Heart right ventricle (tissue), 16 donors: ENCODE data around the gene SIDT2. TPM values are rescaled to one million over a fixed set of nuclear protein-coding genes. Genes with fewer than 3 reads are reported as not detected.

Experiments
- ATAC-seq, 8 donors: fragments of 200-7000 bp; cut with Tn5 transposase; one replicate each; pipeline ENCODE4 v1.9.1; 2020; ENCODE audit warnings: mild to moderate bottlenecking in 8 of 8, moderate library complexity in 8 of 8, moderate number of reproducible peaks in 1 of 8
- DNase-seq, 2 donors: peaks; one replicate each; pipeline ENCODE4 v3.0.0-alpha.2; 2020
- H3K27ac ChIP-seq, 10 donors: fragments of 200-600 bp; sonication (generic) in 2 of 10; one replicate each; pipeline versions ENCODE4 v1.5.0 to v1.8.0; 2020 to 2022; ENCODE audit warnings: mild to moderate bottlenecking in 3 of 10
- H3K27me3 ChIP-seq, 7 donors: fragments of 200-600 bp; one replicate each; pipeline ENCODE4 v1.8.0; 2021 to 2022; ENCODE audit warnings: mild to moderate bottlenecking in 2 of 7
- H3K36me3 ChIP-seq, 9 donors: fragments of 200-600 bp; sonication (generic) in 1 of 9; one replicate each; pipeline versions ENCODE4 v1.5.0 to v1.8.0; 2020 to 2022; ENCODE audit warnings: mild to moderate bottlenecking in 2 of 9
- H3K4me1 ChIP-seq, 9 donors: fragments of 200-600 bp; sonication (generic) in 1 of 9; one replicate each; pipeline versions ENCODE4 v1.5.0 to v1.8.0; 2020 to 2022; ENCODE audit warnings: mild to moderate bottlenecking in 4 of 9
- H3K4me3 ChIP-seq, 10 donors: fragments of 200-600 bp; sonication (generic) in 2 of 10; one replicate each; pipeline versions ENCODE4 v1.5.0 to v1.8.0; 2020 to 2022; ENCODE audit warnings: mild to moderate bottlenecking in 7 of 10, moderate library complexity in 2 of 10
- H3K9me3 ChIP-seq, 11 donors: fragments of 200-600 bp in 10 of 11; sonication (generic) in 2 of 11; one replicate each; pipeline versions ENCODE4 v1.5.0 to v1.8.0; 2013 to 2022; ENCODE audit warnings: mild to moderate bottlenecking in 2 of 11, control low read depth in 1 of 11, moderate library complexity in 1 of 11
- WGBS, 2 donors: extraction: QIAGEN DNeasy Blood & Tissue Kit; methylation state at CpG; one replicate each; pipeline ENCODE4 v1.1.7; 2013; ENCODE audit warnings: inconsistent platforms in 1 of 2; 5-methylcytosine and 5-hydroxymethylcytosine counted together
- intact Hi-C, 10 donors: fragments of 100-400 bp; cut with DNase I; formaldehyde crosslinking; loops; one replicate each; pipeline versions ENCODE4 v1.11.1 to v1.14.2; 2022
- polyA plus RNA-seq, 2 donors: library from polyadenylated mRNA; stranded (reverse); fragments of 200-250 nt; gene quantifications; one replicate each; pipeline ENCODE4 v1.2.3, GENCODE V29; 2013
- total RNA-seq, 10 donors: library from RNA; stranded (reverse); fragmentation: NEBNext Ultra II Directional in 3 of 10; extraction: Animal tissue kit (Norgen Biotek cat#: 25700) in 3 of 10; gene quantifications; one replicate each; pipeline versions ENCODE4 v1.2.1 to v1.2.4, GENCODE V29; 2021 to 2023
- TF ChIP-seq, protein P1 (sequence below), 9 donors: fragments of 200-600 bp; sonication (generic) in 2 of 9; IDR thresholded peaks; one replicate each; pipeline versions ENCODE4 v1.5.0 to v1.8.0; 2021 to 2022; ENCODE audit warnings: antibody characterized with exemption in 9 of 9, mild to moderate bottlenecking in 5 of 9, moderate library complexity in 1 of 9
- donor health status: Arrhythmogenic right ventricular cardiomyopathy.
- donor health status: ischemic (EF 13 %, LVEDD 7.1; RV severe dilation, severe dysfunction).
- donor health status: healthy with polysubstance abuse.
- donor health status: DM: no; HTN: yes; CAD: no.
- donor health status: DM: no; HTN: no; CAD: no.
- donor health status: ischemic (EF 25% LVEDD 6.9; RV normal size, moderate dysfunction).
- donor health status: ischemic (EF 25% LVEDD 5.7; RV mildly dilated, moderate dysfunction).
- donor health status: healthy.
- donor health status: DM: yes; HTN: yes; CAD: no.
- donor health status: Ischemic cardiomyopathy.
- donor health status: ischemic (EF 35%, LVEDD 5.7; RV mildly dilated, moderate dysfunction).
- donor health status: nonischemic (EF 11% LVEDD 7.7; RV severe dilation, severe dysfunction).
- donor health status: DM: yes; HTN: yes; CAD: no.
- donor health status: PGD.
- donor health status: ischemic (EF 29% LVEDD 5.4; RV normal size, mild dysfunction).
- donor health status: nonischemic (EF 23%, LVEDD 6.1; RV moderate dilation, normal function).

Gene SIDT2
- total and polyA plus RNA-seq, 12 donors, result 13.0 to 33.6 (median 22.0) TPM

DNA sequence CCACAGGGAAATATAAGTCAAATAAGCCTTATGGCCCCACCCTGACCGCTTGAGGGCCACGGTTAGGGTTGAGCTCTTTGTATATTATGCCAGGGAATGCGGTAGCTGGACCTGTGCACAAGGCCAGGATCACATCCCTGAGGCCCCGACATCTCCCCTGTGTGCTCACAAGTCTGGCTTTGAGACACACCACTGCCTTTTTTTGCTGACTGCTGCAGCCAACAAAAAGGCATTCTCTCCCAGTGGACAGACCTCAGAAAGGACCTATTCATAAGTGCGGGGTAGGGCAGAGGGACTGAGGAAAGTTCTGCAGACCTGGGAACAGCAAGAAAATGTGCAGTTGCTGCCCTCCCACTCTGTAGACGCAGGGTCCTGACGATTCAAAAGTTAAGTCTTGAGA, 3.4 kb upstream of the SIDT2 start:
- Histone ChIP-seq H3K4me1 (peaks cover 11 to 57% (median 43%) of the 10 kb centered on the region in 9 donors), H3K27ac (peak overlapping the region in 3 of 10 donors; percentile 1 to 25 (median 16)), H3K36me3 (peaks cover 0 to 19% (median 0%) of the 10 kb centered on the region in 9 donors), H3K27me3 (no peaks in the 10 kb centered on the region), H3K9me3 (no peaks in the 10 kb centered on the region), H3K4me3 (no peak overlapping the region)
- 56 to 60% methylated on average over 7 of the region's 7 CpGs for WGBS, 2 donors
- DNase-seq, result no peak
- TF ChIP-seq, protein P1, sequence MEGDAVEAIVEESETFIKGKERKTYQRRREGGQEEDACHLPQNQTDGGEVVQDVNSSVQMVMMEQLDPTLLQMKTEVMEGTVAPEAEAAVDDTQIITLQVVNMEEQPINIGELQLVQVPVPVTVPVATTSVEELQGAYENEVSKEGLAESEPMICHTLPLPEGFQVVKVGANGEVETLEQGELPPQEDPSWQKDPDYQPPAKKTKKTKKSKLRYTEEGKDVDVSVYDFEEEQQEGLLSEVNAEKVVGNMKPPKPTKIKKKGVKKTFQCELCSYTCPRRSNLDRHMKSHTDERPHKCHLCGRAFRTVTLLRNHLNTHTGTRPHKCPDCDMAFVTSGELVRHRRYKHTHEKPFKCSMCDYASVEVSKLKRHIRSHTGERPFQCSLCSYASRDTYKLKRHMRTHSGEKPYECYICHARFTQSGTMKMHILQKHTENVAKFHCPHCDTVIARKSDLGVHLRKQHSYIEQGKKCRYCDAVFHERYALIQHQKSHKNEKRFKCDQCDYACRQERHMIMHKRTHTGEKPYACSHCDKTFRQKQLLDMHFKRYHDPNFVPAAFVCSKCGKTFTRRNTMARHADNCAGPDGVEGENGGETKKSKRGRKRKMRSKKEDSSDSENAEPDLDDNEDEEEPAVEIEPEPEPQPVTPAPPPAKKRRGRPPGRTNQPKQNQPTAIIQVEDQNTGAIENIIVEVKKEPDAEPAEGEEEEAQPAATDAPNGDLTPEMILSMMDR (IDR thresholded peaks at IDR 0.05), result no peak
- no peak for ATAC-seq
- intact Hi-C loops, result loop anchor here in 3 of 10 donors (5.0 kb wide), 3 partner anchors 33 to 47 kb away; partner anchors contain the start of gene PAFAH1B2 (in 1 of the 3)

DNA sequence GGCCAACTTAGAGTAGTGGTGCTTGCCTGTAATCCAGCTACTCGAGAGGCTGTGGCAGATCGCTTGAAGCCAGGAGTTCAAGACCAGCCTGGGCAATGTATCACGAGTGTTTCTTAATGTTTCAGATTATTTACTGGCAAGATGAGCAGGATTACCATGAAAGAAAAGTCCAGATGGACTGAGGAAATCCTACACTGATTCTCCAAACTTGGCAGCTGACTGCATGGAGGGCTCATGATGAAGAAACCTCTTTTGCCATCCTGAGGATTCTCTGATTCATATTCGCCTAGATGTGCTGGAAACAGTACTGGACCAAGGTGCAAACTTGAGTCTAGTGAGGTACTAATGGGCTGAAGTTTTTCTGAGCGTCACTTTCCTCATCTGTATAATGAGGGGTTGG, 2.8 kb upstream of the SIDT2 start:
- TF ChIP-seq, protein P1 (IDR thresholded peaks at IDR 0.05), result no peak
- Histone ChIP-seq H3K4me1 (peaks cover 16 to 58% (median 47%) of the 10 kb centered on the region in 9 donors), H3K4me3 (no peak overlapping the region), H3K9me3 (no peaks in the 10 kb centered on the region), H3K27me3 (no peaks in the 10 kb centered on the region), H3K36me3 (peaks cover 0 to 12% (median 0%) of the 10 kb centered on the region in 9 donors), H3K27ac (peak overlapping the region in 1 of 10 donors; percentile 1)
- intact Hi-C loops, result loop anchor here in 3 of 10 donors (5.0 kb wide), 3 partner anchors 33 to 47 kb away; partner anchors contain the start of gene PAFAH1B2 (in 1 of the 3)
- 86 to 88% methylated on average over 5 of the region's 5 CpGs for whole genome bisulfite sequencing, 2 donors
- ATAC-seq, result no peak
- no peak for DNase-seq

DNA sequence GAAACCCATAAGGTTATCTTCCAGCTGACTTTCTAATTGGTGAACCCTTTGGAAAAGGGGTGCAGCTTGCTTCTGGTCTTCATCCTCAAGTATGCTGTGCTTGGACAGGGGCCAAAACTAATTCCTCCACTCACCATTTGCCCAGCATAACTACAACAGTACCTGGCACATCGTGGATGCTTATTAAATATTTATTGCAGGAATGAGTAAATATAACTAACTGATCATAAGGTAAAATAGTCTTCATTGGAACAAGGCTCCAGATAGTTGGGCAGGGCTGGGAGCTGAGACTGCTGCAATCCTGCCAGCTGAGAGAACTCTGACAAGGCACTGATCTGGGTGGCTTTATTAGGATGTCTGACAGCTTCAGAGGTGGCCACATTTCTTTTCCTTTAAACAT, 2.4 kb upstream of the SIDT2 start:
- Histone ChIP-seq H3K4me3 (no peak overlapping the region), H3K36me3 (peaks cover 0 to 9% (median 0%) of the 10 kb centered on the region in 9 donors), H3K27me3 (no peaks in the 10 kb centered on the region), H3K27ac (no peak overlapping the region), H3K4me1 (peaks cover 19 to 58% (median 51%) of the 10 kb centered on the region in 9 donors), H3K9me3 (no peaks in the 10 kb centered on the region)
- WGBS, 2 donors, result 68 to 81% methylated on average over 1 of the region's 1 CpG
- TF ChIP-seq, protein P1 (IDR thresholded peaks at IDR 0.05), result no peak
- intact Hi-C loops, result loop anchor here in 3 of 10 donors (5.0 kb wide), 3 partner anchors 34 to 46 kb away; partner anchors contain the start of gene PAFAH1B2 (in 1 of the 3)
- DNase-seq (no peak), ATAC-seq (no peak)

DNA sequence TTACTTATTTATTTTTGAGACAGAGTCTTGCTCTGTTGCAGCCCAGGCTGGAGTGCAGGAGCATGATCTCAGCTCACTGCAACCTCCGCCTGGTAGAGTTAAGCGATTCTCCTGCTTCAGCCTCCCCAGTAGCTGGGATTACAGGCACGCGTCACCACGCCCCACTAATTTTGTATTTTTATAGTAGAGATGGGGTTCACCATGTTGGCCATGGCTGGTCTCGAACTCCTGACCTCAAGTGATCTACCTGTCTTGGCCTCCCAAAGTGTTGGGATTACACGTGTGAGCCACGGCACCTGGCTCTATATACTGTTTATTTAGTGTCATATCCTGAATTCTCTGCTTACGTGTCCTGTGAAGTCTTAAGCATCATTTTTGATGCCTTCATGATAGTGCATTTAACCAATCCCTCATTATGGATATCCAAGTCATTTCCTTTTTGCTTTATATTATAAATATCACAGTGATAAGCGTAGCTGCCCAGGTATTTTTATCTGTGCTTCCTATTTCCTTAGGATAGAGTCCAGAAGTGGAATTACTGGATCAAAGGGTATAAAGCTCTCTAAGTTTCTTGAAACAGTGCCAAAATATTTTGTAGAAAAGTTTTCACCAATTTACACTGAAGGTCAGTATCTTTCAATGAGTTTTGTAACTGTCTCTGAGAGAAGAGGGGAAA, 871 bp upstream of the SIDT2 start:
- TF ChIP-seq, protein P1 (IDR thresholded peaks at IDR 0.05), result no peak
- Histone ChIP-seq H3K4me1 (peaks cover 19 to 49% (median 39%) of the 10 kb centered on the region in 9 donors), H3K27me3 (no peaks in the 10 kb centered on the region), H3K4me3 (peak overlapping the region in 8 of 10 donors; percentile 80 to 100 (median 89)), H3K9me3 (no peaks in the 10 kb centered on the region), H3K36me3 (peaks cover 0 to 13% (median 9%) of the 10 kb centered on the region in 9 donors), H3K27ac (peak overlapping the region in 7 of 10 donors; percentile 93 to 98 (median 97))
- no peak for ATAC-seq
- 79 to 86% methylated on average over 10 of the region's 10 CpGs for WGBS, 2 donors
- DNase-seq, result no peak
- intact Hi-C loops, result loop anchor here in 4 of 10 donors (2.0 to 5.0 kb wide), 5 partner anchors 29 to 45 kb away; partner anchors contain the start of gene PAFAH1B2 (in 1 of the 4)
